OCI-LY7 (cell line): ENCODE results near the gene GGTLC1.

Experiments
- CTCF ChIP-seq: fragments of 200-600 bp; sonication (generic); conservative IDR thresholded peaks from 2 replicates; pipeline ENCODE4 v1.5.1; 2014; ENCODE audit warnings: mild to moderate bottlenecking, antibody characterized with exemption, low read length, moderate library complexity, mixed read lengths
- EZH2phosphoT487 ChIP-seq: fragments of 200-600 bp; sonication (generic); IDR thresholded peaks from 2 replicates; pipeline ENCODE4 v1.6.1; 2018; ENCODE audit warnings: low read depth, borderline replicate concordance, mild to moderate bottlenecking, mixed run types, antibody characterized with exemption, low read length, moderate library complexity, mixed read lengths

- TF ChIP-seq CTCF (no peak), EZH2phosphoT487 (no peak)
These were observed 19.2 kb upstream of the GGTLC1 start for GRCh38 chr20:24007758-24008157.
